ENCODE results near the gene ACD.
A peak's percentile ranks its signal among the peaks of the same experiment; 100 is the strongest.

ACD gene

GRCh38 chr16:67675999-67676398 is 15.9 kb upstream of the ACD start:
- no peak for DNase-seq (ENCODE audit: low read depth in 2 of 2)

GRCh38 chr16:67675579-67675935 is 15.5 kb upstream of the ACD start:
- DNase-seq (ENCODE audit: low read depth in 2 of 2), result no peak

- no peak for DNase-seq (ENCODE audit: low read depth in 2 of 2)
These were observed 15.0 kb upstream of the ACD start for GRCh38 chr16:67674851-67675578.

- no peak for DNase-seq (ENCODE audit: low read depth in 2 of 2)
These were observed 13.9 kb upstream of the ACD start for GRCh38 chr16:67673712-67674580.

- DNase-seq (ENCODE audit: low read depth in 2 of 2), result no peak
These were observed 12.9 kb upstream of the ACD start for GRCh38 chr16:67672739-67673662.

- DNase-seq (ENCODE audit: low read depth in 2 of 2), result no peak
These were observed 12.2 kb upstream of the ACD start for GRCh38 chr16:67672306-67672705.

- no peak for DNase-seq (ENCODE audit: low read depth in 2 of 2)
These were observed 9.5 kb upstream of the ACD start for GRCh38 chr16:67669499-67670101.

GRCh38 chr16:67668495-67669157 is 8.6 kb upstream of the ACD start:
- no peak for DNase-seq (ENCODE audit: low read depth in 2 of 2)

GRCh38 chr16:67667817-67668494 is 7.9 kb upstream of the ACD start:
- peak; percentile 61 to 67 for DNase-seq (ENCODE audit: low read depth in 2 of 2)

GRCh38 chr16:67667453-67667816 is 7.4 kb upstream of the ACD start:
- DNase-seq (ENCODE audit: low read depth in 2 of 2), result no peak

- DNase-seq (ENCODE audit: low read depth in 2 of 2), result peak; percentile 71 to 77
These were observed 6.7 kb upstream of the ACD start, which contains the start of the genes C16orf86 and ENKD1 for GRCh38 chr16:67666559-67667452. Gene C16orf86, plus strand, starts transcription at chr16:67666814. Its CDS starts 157 bp downstream, at chr16:67666971. Gene ENKD1, minus strand, starts transcription at chr16:67666750. Its CDS starts 308 bp downstream, at chr16:67666442.

- no peak for DNase-seq (ENCODE audit: low read depth in 2 of 2)
These were observed 6.0 kb upstream of the ACD start for GRCh38 chr16:67666032-67666551.

GRCh38 chr16:67665598-67665997 is 5.5 kb upstream of the ACD start:
- DNase-seq (ENCODE audit: low read depth in 2 of 2), result no peak

GRCh38 chr16:67664871-67665270 is 4.8 kb upstream of the ACD start:
- DNase-seq (ENCODE audit: low read depth in 2 of 2), result no peak

GRCh38 chr16:67664258-67664657 is 4.2 kb upstream of the ACD start:
- DNase-seq (ENCODE audit: low read depth in 2 of 2), result no peak

GRCh38 chr16:67663877-67664222 is 3.8 kb upstream of the ACD start:
- DNase-seq (ENCODE audit: low read depth in 2 of 2), result no peak

- peak in 1 of 2 donors; percentile 41 for DNase-seq (ENCODE audit: low read depth in 2 of 2)
These were observed 3.3 kb upstream of the ACD start for GRCh38 chr16:67663151-67663876.

GRCh38 chr16:67662653-67663010 is 2.6 kb upstream of the ACD start:
- DNase-seq (ENCODE audit: low read depth in 2 of 2), result no peak
